ENCODE data around the gene SLC16A7.
"Not testable (repeated sequence)": the region's sequence is repeated elsewhere in the genome, so short reads cannot be mapped to it uniquely, and the experiment has no call there.

SLC16A7 gene

GRCh38 chr12:59742841-59743240, 147.0 kb downstream of the SLC16A7 start:
- Histone ChIP-seq H3K9ac (ENCODE audit: low read length) (no peak overlapping the region), H3K9me2 (ENCODE audit: low read depth, low read length) (no peaks in the 10 kb centered on the region), H3F3A (ENCODE audit: insufficient read depth, low read length) (no peaks in the 10 kb centered on the region), H3K4me2 (ENCODE audit: low read length) (no peak overlapping the region), H3K4me1 (ENCODE audit: insufficient read depth, low read length, severe bottlenecking) (no peaks in the 10 kb centered on the region), H3K27me3 (ENCODE audit: insufficient read depth, low read length) (no peaks in the 10 kb centered on the region), H3K4me3 (ENCODE audit: low read depth, low read length, poor library complexity, severe bottlenecking) (no peak overlapping the region), H3K27ac (ENCODE audit: low read depth, low read length, poor library complexity, severe bottlenecking) (no peak overlapping the region), H3K79me2 (ENCODE audit: insufficient read depth, low read length) (no peaks in the 10 kb centered on the region), H3K36me3 (ENCODE audit: insufficient read depth, low read length) (no peaks in the 10 kb centered on the region; the same call in 1 of the 2 replicates), H2AFZ (ENCODE audit: low read length) (no peak overlapping the region), H3K9me3 (ENCODE audit: low read length) (no peaks in the 10 kb centered on the region), H4K20me1 (ENCODE audit: insufficient read depth, low read length) (no peaks in the 10 kb centered on the region)
- no peak for TF ChIP-seq EZH2 (IDR thresholded peaks at IDR 0.05; ENCODE audit: borderline replicate concordance, low read length)
- TF ChIP-seq, protein P1, sequence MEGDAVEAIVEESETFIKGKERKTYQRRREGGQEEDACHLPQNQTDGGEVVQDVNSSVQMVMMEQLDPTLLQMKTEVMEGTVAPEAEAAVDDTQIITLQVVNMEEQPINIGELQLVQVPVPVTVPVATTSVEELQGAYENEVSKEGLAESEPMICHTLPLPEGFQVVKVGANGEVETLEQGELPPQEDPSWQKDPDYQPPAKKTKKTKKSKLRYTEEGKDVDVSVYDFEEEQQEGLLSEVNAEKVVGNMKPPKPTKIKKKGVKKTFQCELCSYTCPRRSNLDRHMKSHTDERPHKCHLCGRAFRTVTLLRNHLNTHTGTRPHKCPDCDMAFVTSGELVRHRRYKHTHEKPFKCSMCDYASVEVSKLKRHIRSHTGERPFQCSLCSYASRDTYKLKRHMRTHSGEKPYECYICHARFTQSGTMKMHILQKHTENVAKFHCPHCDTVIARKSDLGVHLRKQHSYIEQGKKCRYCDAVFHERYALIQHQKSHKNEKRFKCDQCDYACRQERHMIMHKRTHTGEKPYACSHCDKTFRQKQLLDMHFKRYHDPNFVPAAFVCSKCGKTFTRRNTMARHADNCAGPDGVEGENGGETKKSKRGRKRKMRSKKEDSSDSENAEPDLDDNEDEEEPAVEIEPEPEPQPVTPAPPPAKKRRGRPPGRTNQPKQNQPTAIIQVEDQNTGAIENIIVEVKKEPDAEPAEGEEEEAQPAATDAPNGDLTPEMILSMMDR (IDR thresholded peaks at IDR 0.05; ENCODE audit: low read length) = no peak

DNA sequence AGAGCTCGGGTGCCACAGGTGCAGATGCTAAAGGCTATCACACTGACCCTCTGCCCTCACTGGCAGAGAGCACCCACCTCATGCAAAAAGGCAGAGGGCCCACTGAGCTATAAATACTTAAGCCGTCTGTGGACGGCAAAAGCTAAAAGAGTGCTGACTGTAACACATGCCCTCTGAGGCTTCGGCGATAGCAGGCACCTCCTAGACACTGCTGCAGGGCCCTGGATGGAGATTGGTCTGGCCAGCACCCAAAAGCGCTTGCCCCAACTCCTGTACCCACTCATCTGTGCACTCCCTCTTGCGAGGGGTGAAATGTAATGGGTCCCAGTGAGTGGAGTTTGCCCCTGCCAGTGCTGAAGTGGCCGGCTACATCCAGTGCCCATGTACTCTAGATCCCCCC, 148.7 kb downstream of the SLC16A7 start:
- H3K9ac ChIP-seq (ENCODE audit: low read length) = no peak overlapping the region
- H3F3A ChIP-seq (ENCODE audit: insufficient read depth, low read length) = no peaks in the 10 kb centered on the region
- H3K9me2 ChIP-seq (ENCODE audit: low read depth, low read length) = no peaks in the 10 kb centered on the region
- H3K79me2 ChIP-seq (ENCODE audit: insufficient read depth, low read length) = no peaks in the 10 kb centered on the region
- no peaks in the 10 kb centered on the region; the same call in 1 of the 2 replicates for H3K36me3 ChIP-seq (ENCODE audit: insufficient read depth, low read length)
- H3K4me3 ChIP-seq (ENCODE audit: low read depth, low read length, poor library complexity, severe bottlenecking) = no peak overlapping the region
- H3K27ac ChIP-seq (ENCODE audit: low read depth, low read length, poor library complexity, severe bottlenecking) = no peak overlapping the region
- no peaks in the 10 kb centered on the region for H4K20me1 ChIP-seq (ENCODE audit: insufficient read depth, low read length)
- no peaks in the 10 kb centered on the region for H3K27me3 ChIP-seq (ENCODE audit: insufficient read depth, low read length)
- H2AFZ ChIP-seq (ENCODE audit: low read length) = no peak overlapping the region
- H3K9me3 ChIP-seq (ENCODE audit: low read length) = no peaks in the 10 kb centered on the region
- TF ChIP-seq, protein P1 (IDR thresholded peaks at IDR 0.05; ENCODE audit: low read length) = no peak
- no peak for TF ChIP-seq EZH2 (IDR thresholded peaks at IDR 0.05; ENCODE audit: borderline replicate concordance, low read length)
- no peak overlapping the region for H3K4me2 ChIP-seq (ENCODE audit: low read length)
- no peaks in the 10 kb centered on the region for H3K4me1 ChIP-seq (ENCODE audit: insufficient read depth, low read length, severe bottlenecking)

DNA sequence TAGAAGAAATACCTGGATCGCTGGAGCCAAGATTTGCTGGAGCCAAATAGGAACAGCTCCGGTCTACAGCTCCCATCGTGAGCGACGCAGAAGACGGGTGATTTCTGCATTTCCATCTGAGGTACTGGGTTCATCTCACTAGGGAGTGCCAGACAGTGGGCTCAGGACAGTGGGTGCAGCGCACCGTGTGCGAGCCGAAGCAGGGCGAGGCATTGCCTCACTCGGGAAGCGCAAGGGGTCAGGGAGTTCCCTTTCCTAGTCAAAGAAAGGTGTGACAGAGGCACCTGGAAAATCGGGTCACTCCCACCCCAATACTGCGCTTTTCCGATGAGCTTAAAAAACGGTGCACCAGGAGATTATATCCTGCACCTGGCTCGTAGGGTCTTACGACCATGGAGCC, 155.3 kb downstream of the SLC16A7 start:
- H4K20me1 ChIP-seq (ENCODE audit: insufficient read depth, low read length); H3K9me2 ChIP-seq (ENCODE audit: low read depth, low read length); H2AFZ ChIP-seq (ENCODE audit: low read length); H3K36me3 ChIP-seq (ENCODE audit: insufficient read depth, low read length); H3K79me2 ChIP-seq (ENCODE audit: insufficient read depth, low read length); H3K4me2 ChIP-seq (ENCODE audit: low read length); H3K9ac ChIP-seq (ENCODE audit: low read length); H3K27ac ChIP-seq (ENCODE audit: low read depth, low read length, poor library complexity, severe bottlenecking); H3K27me3 ChIP-seq (ENCODE audit: insufficient read depth, low read length); H3K4me1 ChIP-seq (ENCODE audit: insufficient read depth, low read length, severe bottlenecking); H3K4me3 ChIP-seq (ENCODE audit: low read depth, low read length, poor library complexity, severe bottlenecking); H3K9me3 ChIP-seq (ENCODE audit: low read length); H3F3A ChIP-seq (ENCODE audit: insufficient read depth, low read length): not testable (repeated sequence)

DNA sequence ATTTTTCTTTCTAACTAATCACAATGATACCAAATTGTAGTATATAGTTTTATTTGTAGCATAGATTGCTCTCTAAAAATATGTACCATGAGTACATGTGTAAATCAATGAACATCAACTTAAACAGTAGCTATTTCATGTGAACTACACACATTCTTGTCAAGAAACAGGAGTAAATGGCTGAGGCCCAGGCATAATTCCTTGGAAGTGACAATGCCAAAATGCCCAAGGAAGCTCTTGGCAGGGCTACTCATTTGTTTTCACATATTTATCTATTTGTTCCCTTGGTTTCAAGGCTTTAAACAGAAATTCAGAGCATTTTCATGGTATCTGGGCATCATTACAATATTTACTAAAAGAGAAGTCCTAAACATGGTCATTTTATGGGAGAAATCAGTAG, 165.7 kb downstream of the SLC16A7 start:
- no peak overlapping the region for H3K4me3 ChIP-seq (ENCODE audit: low read depth, low read length, poor library complexity, severe bottlenecking)
- TF ChIP-seq, protein P1 (IDR thresholded peaks at IDR 0.05; ENCODE audit: low read length) = no peak
- no peak for TF ChIP-seq EZH2 (IDR thresholded peaks at IDR 0.05; ENCODE audit: borderline replicate concordance, low read length)
- no peak overlapping the region for H3K4me2 ChIP-seq (ENCODE audit: low read length)
- H3K9me2 ChIP-seq (ENCODE audit: low read depth, low read length) = no peaks in the 10 kb centered on the region
- H4K20me1 ChIP-seq (ENCODE audit: insufficient read depth, low read length) = no peaks in the 10 kb centered on the region
- no peak overlapping the region for H2AFZ ChIP-seq (ENCODE audit: low read length)
- H3K79me2 ChIP-seq (ENCODE audit: insufficient read depth, low read length) = no peaks in the 10 kb centered on the region
- no peaks in the 10 kb centered on the region for H3K27me3 ChIP-seq (ENCODE audit: insufficient read depth, low read length)
- no peak overlapping the region for H3K27ac ChIP-seq (ENCODE audit: low read depth, low read length, poor library complexity, severe bottlenecking)
- no peaks in the 10 kb centered on the region for H3F3A ChIP-seq (ENCODE audit: insufficient read depth, low read length)
- no peaks in the 10 kb centered on the region for H3K4me1 ChIP-seq (ENCODE audit: insufficient read depth, low read length, severe bottlenecking)
- H3K36me3 ChIP-seq (ENCODE audit: insufficient read depth, low read length) = no peaks in the 10 kb centered on the region
- H3K9ac ChIP-seq (ENCODE audit: low read length) = no peak overlapping the region
- no peaks in the 10 kb centered on the region for H3K9me3 ChIP-seq (ENCODE audit: low read length)
